Breast epithelium (tissue), 4 donors: Measurements from ENCODE around the gene NECTIN4. TPM values are rescaled to one million over a fixed set of nuclear protein-coding genes. Genes with fewer than 3 reads are reported as not detected.

Experiments
- DNase-seq, 2 donors: peaks; one replicate each; pipeline ENCODE4 v3.0.0-alpha.2; 2019; ENCODE audit warnings: low spot score in 2 of 2
- H3K27ac ChIP-seq, 2 donors: fragments of 200-600 bp; sonication (generic) in 1 of 2; one replicate each; pipeline ENCODE4 v1.5.1; 2016 to 2019; ENCODE audit warnings: mild to moderate bottlenecking in 1 of 2
- H3K27me3 ChIP-seq, 2 donors: fragments of 200-600 bp; sonication (generic) in 1 of 2; one replicate each; pipeline versions ENCODE4 v1.5.1 to v1.6.0; 2017 to 2019; ENCODE audit warnings: control low read depth in 1 of 2, mild to moderate bottlenecking in 1 of 2
- H3K36me3 ChIP-seq: fragments of 200-600 bp; one replicate; pipeline ENCODE4 v1.5.1; 2019
- H3K4me1 ChIP-seq, 2 donors: fragments of 200-600 bp; sonication (generic); one replicate each; pipeline ENCODE4 v1.5.1; 2016 to 2019; ENCODE audit warnings: control low read depth in 1 of 2
- H3K4me3 ChIP-seq, 3 donors: fragments of 200-600 bp; sonication (generic); 1 replicate in 2 of 3; 2 replicates in 1 of 3; pipeline ENCODE4 v1.5.1; 2016 to 2019; ENCODE audit warnings: mild to moderate bottlenecking in 3 of 3, moderate library complexity in 2 of 3
- H3K9me3 ChIP-seq, 2 donors: fragments of 200-600 bp; sonication (generic) in 1 of 2; one replicate each; pipeline ENCODE4 v1.5.1; 2016 to 2019; ENCODE audit warnings: control low read depth in 1 of 2
- CTCF ChIP-seq, 3 donors: fragments of 450-650 bp; IDR thresholded peaks; one replicate each; pipeline ENCODE4 v1.5.1; 2016 to 2017; ENCODE audit warnings: antibody characterized with exemption in 3 of 3, mild to moderate bottlenecking in 3 of 3, moderate library complexity in 3 of 3
- POLR2A ChIP-seq: fragments of 450-650 bp; IDR thresholded peaks from one replicate; pipeline ENCODE4 v1.6.1; 2016; ENCODE audit warnings: antibody characterized with exemption, mild to moderate bottlenecking, moderate library complexity
- POLR2AphosphoS5 ChIP-seq, 3 donors: sonication (generic); formaldehyde crosslinking; IDR thresholded peaks; one replicate each; pipeline ENCODE4 v1.6.1; 2017; ENCODE audit warnings: antibody characterized with exemption in 3 of 3
- intact Hi-C: fragments of 100-400 bp; cut with DNase I; formaldehyde crosslinking; loops from one replicate; pipeline ENCODE4 v1.15.1; 2023; ENCODE audit warnings: low total_unique reads
- total RNA-seq, 3 donors: library from RNA; depleted of rRNA; stranded (reverse); fragments of >200 nt; gene quantifications; one replicate each; pipeline ENCODE4 v1.1.0, GENCODE V29; 2016

Gene NECTIN4
- total RNA-seq, 3 donors from 2014 or later: 28.5 to 56.3 TPM; not detected in 1

- H3K4me1 ChIP-seq: no peaks in the 10 kb centered on the region
- H3K36me3 ChIP-seq: no peaks in the 10 kb centered on the region
- TF ChIP-seq POLR2AphosphoS5 (IDR thresholded peaks at IDR 0.05) (peak in 1 of 3 donors; percentile 12), CTCF (IDR thresholded peaks at IDR 0.05) (no peak)
- DNase-seq: no peak
- no peaks in the 10 kb centered on the region for H3K27me3 ChIP-seq
- H3K27ac ChIP-seq: peak overlapping the region; percentile 92 to 98
- H3K9me3 ChIP-seq: no peaks in the 10 kb centered on the region
- peak overlapping the region in 2 of 3 donors; percentile 60 to 65 for H3K4me3 ChIP-seq
- intact Hi-C loops: no loop called here
These were observed 709 bp downstream of the NECTIN4 start for GRCh38 chr1:161088587-161089110.

- DNase-seq: no peak
- Histone ChIP-seq H3K27me3 (no peaks in the 10 kb centered on the region), H3K36me3 (no peaks in the 10 kb centered on the region), H3K4me1 (peaks cover 0 to 15% of the 10 kb centered on the region in 2 donors), H3K9me3 (no peaks in the 10 kb centered on the region), H3K27ac (peak overlapping the region; percentile 92 to 98), H3K4me3 (peak overlapping the region in 2 of 3 donors; percentile 60 to 65)
- TF ChIP-seq CTCF (IDR thresholded peaks at IDR 0.05) (no peak), POLR2A (no peak), POLR2AphosphoS5 (IDR thresholded peaks at IDR 0.05) (no peak)
- intact Hi-C loops: no loop called here
These were observed 2.9 kb downstream of the NECTIN4 start for GRCh38 chr1:161086457-161086856.

DNA sequence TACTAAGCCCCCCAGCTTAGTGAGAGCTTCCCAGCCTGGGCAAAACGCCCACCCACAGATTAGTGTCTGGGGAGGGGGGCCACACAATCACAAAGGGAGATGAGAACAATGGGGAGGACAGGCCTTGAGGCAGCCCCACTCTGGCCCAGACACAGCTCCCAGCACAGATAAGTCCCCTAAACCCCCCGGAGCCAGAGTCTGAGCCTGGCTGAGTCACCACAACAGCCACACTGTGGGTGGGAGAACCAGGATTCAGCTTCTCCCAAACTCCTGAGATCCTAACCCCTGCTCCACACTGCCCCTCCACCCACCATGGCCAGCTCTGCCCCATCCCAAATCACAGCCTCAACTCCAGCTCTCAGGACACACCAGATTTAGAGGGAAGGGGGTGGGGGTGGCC lies 4.2 kb downstream of the NECTIN4 start:
- intact Hi-C loops: no loop called here
- TF ChIP-seq CTCF (IDR thresholded peaks at IDR 0.05) (no peak), POLR2A (no peak), POLR2AphosphoS5 (IDR thresholded peaks at IDR 0.05) (no peak)
- no peaks in the 10 kb centered on the region for H3K36me3 ChIP-seq
- peak overlapping the region; percentile 92 to 98 for H3K27ac ChIP-seq
- DNase-seq: no peak
- no peaks in the 10 kb centered on the region for H3K27me3 ChIP-seq
- peaks cover 0 to 15% of the 10 kb centered on the region in 2 donors for H3K4me1 ChIP-seq
- H3K9me3 ChIP-seq: no peaks in the 10 kb centered on the region
- peak overlapping the region in 2 of 3 donors; percentile 60 to 65 for H3K4me3 ChIP-seq

DNA sequence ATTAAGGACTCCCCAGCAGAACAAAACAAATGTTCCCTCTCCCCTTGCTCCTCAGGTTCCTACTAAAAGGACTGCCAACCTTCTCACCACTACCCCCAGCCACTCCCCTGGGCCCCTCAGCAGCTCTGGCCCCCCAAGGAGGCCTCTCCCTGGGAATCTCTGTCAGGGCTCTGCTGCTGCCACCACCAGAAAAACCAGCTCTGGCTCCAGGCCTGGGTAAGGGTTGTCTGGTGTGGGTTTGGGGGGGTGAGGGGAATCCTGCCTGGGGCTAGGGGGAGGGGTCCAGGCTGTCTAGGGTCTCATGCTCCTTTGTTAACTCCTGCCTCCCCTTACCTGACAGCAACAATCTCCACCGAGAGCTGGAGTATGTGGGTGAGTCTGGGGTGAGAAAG lies 4.8 kb downstream of the NECTIN4 start:
- intact Hi-C loops: no loop called here
- H3K4me1 ChIP-seq: peaks cover 0 to 15% of the 10 kb centered on the region in 2 donors
- H3K9me3 ChIP-seq: no peaks in the 10 kb centered on the region
- TF ChIP-seq CTCF (IDR thresholded peaks at IDR 0.05) (no peak), POLR2AphosphoS5 (IDR thresholded peaks at IDR 0.05) (no peak), POLR2A (no peak)
- no peaks in the 10 kb centered on the region for H3K36me3 ChIP-seq
- peak overlapping the region; percentile 92 to 98 for H3K27ac ChIP-seq
- H3K4me3 ChIP-seq: peak overlapping the region in 2 of 3 donors; percentile 60 to 65
- no peak for DNase-seq
- no peaks in the 10 kb centered on the region for H3K27me3 ChIP-seq

DNA sequence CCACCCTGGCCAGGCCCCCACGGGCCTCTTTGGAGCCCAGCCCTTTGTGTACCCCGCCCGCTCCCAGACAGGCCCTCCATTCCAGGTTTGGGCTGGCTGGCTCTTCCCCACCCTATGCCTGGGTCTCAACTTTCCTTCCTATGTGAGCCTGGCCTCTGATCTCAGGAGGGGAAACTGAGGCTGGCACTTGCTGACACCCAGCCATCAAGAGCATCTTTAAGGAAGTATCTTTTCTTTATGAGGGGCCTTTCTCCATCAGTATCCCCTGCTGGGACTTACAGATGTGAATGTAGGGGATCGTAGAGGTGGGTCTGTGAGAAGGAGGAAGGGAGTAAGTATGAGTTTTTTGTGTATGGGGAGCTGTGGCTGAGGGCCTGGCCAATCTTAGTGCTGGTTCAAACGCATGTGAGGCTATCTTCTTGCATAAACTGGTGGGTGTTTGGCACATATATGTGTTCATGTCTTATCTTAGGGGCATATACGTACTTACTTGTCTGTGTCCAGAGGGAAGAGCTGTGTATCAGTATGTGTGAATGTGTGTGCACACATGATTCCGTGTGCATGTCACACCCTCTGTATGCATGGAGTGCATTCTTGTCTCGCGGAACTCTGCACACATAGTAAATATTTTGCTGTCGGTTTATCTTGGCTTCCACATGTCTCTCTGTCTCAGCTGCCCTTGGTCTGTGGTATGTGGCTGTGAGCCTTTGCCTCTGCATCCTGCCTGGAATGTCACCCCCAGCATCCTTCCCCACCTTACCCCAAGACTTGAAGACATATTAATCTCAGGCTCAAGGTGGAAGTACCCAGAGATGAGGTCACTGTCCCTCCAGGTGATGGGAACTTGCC lies 5.4 kb downstream of the NECTIN4 start:
- Histone ChIP-seq H3K4me3 (peak overlapping the region in 1 of 3 donors; percentile 44), H3K27me3 (no peaks in the 10 kb centered on the region), H3K9me3 (no peaks in the 10 kb centered on the region), H3K27ac (peak overlapping the region; percentile 92 to 98), H3K36me3 (no peaks in the 10 kb centered on the region), H3K4me1 (peaks cover 0 to 15% of the 10 kb centered on the region in 2 donors)
- TF ChIP-seq POLR2AphosphoS5 (IDR thresholded peaks at IDR 0.05) (no peak), POLR2A (no peak), CTCF (IDR thresholded peaks at IDR 0.05) (no peak)
- no peak for DNase-seq
- intact Hi-C loops: no loop called here
